Left hindlimb (tissue), 1 donor: ENCODE results near the gene ETNPPL.
"Not testable (repeated sequence)": the region's sequence is repeated elsewhere in the genome, so short reads cannot be mapped to it uniquely, and the experiment has no call there.

Experiments used
- DNase-seq: peaks from one replicate; pipeline ENCODE4 v3.0.0-alpha.2; 2018

Gene ETNPPL

DNA sequence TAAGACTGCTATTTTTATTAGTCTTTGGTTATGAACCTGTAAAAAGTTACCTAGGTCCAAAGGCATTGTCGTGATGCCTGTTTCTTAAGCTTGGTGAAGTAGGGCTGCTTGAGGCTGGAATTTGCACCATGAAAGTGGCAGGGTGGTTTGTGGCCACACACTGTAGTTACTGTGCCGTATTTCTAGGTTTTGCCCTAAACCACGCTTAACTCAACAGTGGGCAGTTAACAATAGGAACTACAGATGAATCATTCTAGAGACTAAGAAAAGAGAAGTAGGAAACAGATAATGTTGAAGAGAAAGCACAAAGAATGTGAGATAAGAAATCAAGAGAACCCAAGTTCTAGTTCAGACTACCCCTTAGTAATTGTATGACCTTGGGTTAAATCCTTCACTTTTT is 11.5 kb downstream of the ETNPPL start:
- DNase-seq, result no peak

DNA sequence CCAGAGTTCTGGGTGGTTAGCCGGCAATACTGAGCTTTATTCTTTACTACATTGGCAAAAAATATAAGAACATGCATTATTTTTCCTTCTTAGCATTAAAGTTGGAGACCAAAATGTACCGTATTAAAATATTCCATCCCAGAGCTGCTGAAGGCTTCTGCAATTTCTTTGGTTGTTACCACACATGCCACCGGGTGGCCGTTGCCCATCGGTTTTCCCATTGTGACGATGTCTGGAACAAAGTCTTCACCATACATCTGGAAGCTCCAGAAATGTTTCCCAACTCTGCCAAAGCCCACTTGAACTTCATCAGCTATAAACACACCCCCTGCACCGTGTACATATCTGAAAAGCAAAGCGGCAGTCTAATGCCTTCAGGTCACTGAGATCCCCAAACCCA is 13.7 kb downstream of the ETNPPL start:
- DNase-seq, result no peak

DNA sequence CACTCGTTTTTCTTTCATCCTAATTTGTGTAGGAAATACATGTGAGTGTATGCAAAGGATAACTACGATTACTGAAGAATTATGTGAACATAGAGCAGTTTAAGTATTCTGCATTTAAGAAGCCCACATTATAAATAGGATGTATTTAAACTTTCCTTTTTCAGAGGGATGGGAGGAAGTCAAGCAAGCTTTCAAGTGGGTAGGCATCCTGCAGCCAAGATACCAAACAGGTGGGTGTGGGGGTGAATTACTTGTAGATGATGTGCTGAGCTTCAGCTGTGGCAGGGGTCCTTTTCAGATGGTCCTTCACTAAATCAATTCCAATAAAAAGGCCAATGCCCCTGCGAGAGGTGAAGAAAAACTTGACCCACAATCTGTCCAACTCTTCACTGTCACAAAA is 16.3 kb downstream of the ETNPPL start:
- DNase-seq, result no peak

DNA sequence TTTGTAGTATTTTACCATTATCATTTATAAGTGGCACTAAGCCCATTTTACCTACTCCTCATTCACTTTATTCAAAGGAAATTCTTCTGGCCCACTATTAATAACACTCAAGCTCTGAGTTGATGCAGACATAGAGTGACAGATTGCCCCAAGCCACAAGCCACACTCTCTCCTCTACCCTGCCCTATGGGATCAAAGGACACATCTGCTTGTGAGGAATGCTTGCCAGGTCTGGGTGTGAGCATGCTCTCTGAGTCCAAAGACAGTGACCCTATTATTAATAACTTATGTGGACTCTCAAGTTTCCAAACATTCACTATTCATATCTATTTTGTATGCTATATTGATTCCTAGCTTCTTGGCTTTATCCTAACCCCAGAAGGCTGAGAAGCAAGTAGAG is 18.5 kb downstream of the ETNPPL start:
- no peak for DNase-seq

DNA sequence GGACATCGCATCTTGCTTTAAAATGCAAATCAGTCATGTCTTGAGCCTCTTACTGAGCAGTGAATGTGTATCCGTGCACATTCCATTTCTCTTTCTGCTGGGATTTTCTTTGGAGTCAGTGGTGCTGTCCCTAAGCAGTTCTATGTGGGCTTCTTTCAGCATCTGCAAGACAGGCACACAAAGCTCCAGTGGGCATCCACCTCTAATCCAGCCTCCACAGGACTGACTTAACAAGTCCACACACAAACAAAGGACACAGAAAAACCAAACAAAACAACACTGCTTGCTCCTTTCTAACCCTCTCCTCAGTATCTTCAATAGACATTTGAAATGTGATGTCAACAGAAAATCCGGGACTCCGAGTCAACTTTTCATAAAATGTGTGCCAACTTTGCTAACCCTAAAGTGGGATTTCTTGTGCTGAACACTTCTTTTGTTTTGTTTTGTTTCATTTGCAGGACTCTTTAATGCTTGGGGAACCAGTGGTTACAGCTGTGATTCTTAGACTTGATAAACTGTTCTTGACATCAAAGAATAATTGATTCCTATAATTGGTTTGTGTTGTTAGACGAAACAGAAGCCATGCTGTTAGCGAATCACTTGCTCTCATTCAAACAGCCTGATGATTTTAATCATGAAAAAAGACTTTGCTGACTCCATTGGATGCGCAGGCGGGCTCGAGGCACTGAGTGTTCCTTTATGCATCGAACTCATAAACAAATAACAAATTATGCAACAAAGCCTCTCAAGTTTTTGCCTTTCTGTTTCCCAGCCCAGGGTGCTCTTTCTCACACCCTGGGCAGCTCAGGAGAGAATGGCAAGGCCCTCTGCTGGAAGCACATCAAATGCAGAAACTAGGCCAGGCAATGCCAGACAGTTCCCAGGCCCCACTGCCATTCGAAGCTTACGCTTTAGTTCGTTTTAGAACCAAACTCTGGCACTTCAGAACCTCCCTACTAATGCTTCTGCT is 20.1 kb downstream of the ETNPPL start:
- DNase-seq, result no peak

DNA sequence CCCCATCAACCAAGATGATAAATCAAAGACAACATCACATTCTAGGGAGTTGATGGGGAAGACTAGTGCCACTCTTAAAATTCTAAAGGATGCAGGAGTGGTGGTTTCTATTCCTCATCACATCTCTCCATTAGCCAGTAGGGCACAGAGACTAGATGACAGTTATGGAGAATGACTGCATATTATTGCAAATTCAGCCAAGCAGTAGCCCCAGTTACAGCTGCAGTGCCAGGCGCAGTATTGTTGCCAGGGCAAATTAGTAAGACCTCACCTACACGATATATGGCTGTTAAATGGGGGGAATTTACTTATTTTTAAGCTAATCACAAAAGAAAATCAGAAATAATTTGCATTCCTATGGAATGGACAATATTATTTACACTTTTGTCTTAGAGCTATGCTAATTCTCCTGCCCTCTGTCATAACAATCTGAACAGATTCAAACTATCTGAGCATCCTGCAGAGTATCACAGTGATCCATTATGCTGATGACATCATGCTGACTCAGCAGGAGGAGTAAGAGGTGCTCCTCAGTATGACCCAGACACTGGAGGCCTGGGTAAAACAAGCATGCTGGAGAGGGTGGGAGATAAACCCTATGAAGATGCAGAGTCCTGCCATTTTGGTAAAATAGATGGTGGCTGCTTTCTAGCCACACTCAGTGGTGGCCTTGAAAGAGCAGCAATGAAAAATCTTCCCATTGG is 24.7 kb downstream of the ETNPPL start:
- DNase-seq, result no peak

DNA sequence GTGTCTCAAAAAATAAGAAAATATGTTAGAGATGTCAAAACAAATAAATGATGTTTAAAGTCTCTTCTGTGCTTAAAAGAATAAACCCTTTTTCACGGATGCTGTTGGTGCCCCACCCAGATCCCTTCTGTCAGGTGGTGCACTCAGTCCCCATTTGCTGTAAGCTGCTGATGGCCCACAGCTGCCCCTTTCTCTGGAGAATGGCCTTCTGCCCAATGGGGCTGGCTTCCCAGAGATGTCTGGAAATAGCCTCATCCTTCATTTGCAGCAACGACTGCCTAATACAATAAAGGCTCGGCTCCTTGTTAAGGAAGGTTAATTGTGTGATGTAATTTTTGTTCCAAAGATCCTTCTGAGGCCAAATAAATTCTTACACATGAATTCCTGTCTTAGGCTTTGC is 31.8 kb downstream of the ETNPPL start:
- DNase-seq, result no peak

DNA sequence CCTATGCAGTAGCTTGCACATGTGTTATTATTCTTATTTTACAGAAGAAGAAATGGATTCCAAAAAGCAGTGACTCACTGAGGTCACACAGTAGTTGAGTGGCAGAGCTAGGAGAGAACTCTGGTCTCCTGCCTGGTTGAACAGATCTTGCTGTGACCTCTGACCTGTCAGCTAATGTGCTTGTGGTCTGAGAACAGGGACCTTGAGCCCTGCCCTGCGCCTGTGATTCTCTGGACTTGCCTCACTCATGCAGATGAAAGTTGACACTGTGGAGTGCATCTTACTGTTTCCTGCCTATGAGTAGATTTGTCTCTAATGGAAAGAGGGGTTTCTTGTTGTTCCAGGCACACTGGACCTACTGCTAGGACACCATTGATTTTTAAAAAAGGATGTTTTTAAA is 32.3 kb downstream of the ETNPPL start:
- DNase-seq, result no peak

DNA sequence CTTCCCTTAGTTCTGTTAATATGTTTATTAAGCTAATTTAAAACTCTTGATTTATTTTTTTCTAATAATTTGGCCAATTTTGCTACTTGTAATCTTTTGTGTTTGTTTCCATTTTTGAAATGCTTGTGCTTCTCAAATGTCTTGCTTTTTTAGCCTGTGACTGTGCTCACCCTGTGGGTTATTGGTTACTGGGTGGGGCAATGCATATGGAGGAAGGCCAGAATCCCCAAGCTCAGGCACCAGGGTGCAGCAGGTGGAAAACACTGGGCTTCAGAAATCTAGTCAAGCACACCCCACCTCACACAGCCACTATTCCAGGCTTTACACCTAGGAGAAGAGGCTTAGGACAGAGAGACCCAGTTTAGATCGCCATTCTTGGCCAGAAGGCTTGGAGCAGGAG is 33.1 kb downstream of the ETNPPL start:
- DNase-seq, result no peak

DNA sequence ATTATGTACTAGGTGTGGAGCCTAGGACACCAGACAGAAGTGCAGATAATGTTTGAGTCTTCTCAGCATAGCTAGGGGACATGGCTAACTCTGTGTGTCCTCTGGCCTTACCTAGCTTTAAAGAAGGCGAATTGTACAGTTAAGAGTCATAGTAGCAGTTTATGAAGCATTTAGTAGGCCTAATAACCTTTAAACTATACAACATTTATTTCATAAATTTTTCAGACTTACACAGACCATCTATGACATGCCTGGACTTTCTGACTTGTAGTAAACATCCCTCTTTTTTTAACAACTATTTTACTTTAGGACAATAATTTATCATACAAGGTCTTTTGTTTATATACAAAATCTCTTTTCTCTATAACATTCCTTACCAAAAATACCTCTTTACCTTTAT is 37.4 kb downstream of the ETNPPL start:
- DNase-seq, result no peak

DNA sequence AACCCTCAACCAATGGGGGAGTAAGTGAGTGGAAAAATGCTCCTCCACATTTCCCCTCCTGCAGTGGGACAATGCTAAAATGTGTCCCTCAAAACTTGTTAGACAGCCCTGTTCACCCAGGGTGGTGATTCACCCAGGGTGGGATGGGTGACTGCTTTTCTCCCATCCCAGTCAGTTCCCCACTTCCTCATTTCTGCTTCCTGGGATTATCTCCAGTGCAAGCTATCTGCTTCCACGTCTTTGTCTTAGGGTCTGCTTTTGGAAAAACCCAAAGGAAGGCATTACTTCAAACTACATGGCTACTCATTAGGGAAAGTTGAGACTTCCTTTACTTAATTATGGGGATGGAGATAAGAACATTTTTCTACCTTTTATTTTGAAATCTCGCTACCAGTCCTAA is 45.5 kb downstream of the ETNPPL start:
- no peak for DNase-seq

DNA sequence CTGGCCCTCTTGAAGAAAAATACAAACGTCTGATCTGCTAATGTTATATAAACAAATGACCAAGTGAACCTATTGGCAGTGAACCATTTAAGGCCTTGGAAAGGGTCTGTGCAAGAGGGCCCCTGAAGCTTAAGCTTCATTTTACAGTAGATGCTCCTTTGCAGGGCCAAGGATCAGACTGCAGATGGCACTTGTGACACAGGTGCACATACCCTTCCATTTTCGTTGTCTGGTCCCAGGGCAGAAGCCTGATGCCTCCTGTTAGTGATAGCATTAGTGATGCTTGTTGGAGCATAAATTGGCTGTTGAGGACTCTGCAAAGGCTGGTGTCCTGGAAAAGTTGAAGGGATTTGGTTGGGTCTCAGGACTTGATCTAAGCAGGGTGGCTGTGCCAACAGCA is 46.5 kb downstream of the ETNPPL start:
- DNase-seq, result no peak

DNA sequence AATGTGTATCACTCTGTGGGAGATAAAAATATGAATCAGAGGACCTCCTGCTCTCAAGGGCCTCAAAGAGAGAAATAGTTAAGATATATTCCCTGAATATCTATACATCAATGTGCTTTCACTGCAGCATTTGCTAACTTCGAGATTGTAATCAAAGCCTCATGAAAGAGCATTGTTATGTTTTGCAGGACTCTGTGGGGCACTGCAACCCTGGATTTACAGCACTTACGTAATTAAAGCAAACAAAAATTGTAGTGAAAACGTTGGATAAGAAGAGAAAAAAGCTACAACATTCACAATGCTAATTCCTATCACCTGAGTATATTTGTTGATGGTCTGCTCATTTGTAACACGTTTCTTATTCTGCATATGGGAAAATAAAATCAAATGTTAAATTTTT is 48.0 kb downstream of the ETNPPL start:
- DNase-seq, result no peak

DNA sequence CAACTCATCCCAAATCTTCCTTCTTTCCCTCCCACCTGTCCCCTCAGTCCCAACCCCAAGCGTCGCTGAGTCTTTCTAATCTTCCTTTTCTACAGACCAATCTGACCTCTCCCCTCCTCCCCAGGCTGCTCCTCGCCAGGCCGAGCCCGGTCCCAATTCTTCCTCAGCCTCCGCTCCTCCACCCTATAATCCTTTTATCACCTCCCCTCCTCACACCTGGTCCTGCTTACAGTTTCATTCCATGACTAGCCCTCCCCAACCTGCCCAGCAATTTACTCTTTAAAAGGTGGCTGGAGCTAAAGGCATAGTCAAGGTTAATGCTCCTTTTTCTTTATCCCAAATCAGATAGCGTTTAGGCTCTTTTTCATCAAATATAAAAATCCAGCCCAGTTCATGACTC is 52.3 kb downstream of the ETNPPL start:
- not testable (repeated sequence) for DNase-seq

DNA sequence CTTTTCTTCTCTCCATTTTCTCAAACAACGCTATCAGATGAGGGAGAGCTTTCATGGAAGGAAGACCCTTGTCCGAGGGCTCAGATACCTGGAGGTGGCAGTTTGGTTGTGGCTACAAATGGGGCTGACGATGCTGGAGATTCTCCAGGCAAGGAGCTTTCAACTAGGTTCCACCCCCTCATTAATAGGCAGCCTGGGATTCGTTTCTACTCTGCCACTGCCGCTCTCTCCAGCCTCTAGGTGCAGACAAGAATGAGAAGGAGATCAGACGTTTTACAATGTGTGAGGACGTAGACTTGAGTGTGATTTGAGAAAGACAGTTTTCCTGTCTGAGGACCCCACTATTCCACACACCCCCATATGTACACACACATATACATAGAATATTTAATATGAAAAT is 53.1 kb downstream of the ETNPPL start:
- no peak for DNase-seq

DNA sequence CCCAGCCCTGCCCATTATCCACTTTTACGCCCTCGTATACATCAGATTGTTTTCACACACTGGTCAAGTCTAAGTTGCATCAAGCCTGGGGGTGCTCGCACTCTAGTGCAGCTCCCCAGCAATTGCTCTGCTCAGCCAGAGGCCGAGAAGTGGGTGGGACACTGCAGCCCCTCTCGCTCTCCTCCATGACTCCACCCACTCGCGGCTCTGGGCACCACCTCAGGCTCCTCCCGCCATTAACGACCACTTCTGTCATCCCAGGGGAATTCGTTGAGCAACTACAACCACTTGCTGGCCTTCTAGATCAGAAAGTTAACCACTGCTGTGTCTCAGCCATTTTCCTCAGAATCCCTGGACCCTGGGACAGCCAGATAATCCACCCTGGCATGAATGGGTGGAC is 53.6 kb downstream of the ETNPPL start:
- no peak for DNase-seq

DNA sequence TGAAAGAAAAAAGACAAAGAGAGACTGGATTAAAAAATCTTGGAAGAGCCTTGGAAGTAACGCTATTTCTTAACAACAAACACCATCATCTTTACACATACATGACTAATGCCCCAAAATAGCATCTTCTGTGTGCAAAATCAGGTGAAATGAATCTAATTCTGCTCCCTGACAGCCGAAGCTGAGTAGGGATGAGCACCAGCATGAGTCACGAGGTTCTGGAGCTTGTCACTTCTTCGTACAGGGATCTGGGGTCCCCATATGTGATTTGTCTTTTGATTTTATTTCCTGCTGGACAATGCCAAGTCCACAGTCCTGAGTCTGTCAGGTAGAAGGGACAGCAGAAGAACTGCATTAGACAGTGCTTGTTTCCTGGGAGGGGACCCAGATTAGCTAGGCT is 56.6 kb downstream of the ETNPPL start:
- no peak for DNase-seq

DNA sequence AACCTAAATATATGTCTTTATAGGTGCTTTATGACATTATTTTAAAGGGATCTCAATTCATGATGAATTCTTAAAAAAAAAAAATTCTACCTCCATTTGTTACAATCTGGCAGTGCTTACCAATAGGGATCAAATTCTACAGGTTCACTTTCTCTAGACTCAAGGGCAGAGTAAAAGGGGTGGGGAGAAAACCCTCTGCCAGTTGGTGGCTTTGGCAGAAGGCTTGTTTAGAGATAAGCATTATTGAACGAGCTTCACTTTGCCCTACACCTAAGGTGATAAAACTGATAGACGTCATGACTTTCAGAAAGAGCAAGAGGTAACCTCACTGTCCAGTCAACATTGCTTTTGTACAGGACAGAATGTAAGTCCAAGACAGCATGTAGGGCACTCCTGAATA is 58.9 kb downstream of the ETNPPL start:
- DNase-seq, result no peak

DNA sequence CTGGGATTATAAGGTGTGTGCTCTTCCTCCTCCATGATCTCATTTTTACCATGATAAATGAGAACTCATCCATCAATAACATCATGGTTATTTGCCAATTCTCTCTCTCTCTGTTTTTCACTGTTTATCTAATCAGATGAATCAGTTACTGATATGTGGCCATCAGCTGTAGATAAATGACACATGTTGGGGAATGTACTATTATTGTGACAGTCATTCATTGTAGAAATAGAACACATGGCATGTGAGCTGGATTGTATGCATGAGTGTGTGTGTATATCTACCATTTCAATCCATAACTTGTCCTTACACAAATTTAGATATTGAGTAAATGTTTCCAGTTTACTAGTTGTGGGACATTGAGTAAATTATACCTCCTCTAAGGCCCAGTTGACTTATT is 59.5 kb downstream of the ETNPPL start:
- no peak for DNase-seq

DNA sequence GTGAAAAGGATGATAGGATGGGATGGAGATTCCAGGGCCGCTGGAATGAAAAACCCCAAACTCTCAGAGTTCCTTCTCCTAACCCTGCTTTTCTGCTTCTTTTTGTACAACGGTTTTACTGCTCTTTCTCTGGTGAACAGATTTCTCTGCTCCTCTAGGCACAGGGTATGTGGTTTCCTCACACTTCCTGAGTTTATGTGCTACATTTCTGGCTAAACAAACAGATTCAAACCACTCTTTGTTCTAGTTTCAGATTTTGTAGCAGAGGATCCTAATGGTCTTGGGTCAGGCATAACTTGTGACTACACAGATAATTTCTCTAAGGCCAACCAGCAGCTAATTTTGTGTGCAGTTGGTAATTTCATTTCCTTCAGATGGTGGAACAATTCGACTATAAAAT is 59.9 kb downstream of the ETNPPL start:
- DNase-seq, result no peak

DNA sequence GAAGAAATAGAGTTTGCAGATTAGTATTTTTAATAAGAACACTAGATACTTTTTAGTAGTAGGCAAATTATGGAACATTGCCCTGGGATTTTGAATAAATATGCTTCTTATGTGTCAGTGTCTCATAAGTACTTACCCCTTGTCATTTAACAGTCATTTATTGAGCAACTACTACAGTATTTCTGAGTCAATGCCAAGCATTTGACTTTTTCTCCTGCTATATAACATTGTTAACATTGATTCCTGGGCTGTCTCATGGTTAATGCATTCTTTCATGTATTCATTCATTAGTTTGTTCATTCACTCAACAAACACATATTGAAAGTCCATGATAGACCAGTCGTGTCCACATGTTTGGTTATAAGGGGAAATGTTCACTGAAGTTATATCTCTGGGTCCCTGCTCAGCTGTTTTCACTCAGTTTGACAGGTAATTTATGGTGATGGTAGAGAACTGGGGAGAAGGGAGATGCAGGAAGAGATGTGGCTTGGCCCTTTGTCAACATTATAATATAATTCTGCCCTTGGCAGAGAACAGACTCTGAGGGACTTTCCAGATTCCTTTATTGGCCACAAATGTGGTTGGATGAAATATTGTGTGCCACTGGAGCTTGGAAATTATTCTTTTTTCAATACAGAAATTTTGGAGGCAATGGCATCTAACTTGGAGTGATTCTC is 62.6 kb downstream of the ETNPPL start:
- no peak for DNase-seq

DNA sequence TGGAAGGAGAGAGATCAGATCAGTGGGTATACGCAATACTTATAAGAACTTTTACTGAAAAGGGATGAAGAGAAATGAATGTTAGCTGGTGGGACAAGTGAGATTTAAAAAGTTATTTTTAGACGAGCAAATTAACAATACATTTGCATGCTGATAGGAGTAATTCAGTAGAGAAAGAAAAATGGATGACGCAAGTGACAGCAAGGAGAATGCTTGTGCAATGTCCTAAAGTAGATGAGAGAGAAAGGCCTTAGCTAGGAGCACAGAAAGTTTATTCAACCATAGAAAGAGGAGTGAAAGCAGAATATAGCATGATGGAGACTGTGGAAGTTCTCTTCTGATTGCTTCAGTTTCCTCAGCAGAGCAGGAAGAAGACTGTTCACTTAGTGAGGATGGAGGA is 66.7 kb downstream of the ETNPPL start:
- DNase-seq, result no peak

DNA sequence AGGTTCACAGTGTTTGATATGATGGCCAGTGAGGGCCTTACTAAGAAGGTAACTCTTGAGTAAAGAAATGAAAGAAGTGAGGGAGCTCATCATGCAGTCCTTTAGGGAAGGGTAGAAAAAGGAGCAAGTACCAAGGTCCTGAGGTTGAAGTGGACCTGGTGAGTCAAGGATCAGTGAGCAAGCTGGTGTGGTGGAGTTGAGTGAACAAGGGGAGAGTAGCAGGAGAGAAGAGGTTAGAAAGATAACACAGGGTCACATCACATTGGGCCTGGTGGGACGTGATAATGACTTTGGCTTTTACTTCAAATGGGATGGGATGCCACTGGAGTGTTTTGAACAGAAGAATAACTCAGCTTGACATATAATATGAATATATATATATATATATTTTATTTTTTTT is 67.8 kb downstream of the ETNPPL start:
- DNase-seq, result no peak

DNA sequence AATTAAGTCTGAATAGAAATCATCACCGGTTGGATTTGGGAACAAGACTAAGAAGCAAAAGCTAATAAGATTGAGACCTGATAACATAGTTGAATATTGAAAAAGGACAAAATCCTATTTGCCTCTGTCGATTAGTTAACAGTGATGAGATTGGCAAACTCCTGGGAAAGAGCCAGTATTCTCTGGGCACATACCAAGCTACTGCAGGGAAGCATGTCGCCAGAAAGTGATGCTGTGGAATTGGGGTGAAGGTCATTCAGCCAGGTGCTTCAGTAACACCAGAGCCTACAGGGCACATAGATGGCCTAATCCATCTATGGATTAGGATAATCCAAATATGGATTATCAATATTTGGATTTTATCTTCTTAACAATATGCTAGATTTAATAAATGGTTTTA is 68.4 kb downstream of the ETNPPL start:
- no peak for DNase-seq
